RWPE2 (cell line): Measurements from ENCODE around the gene B4GAT1.
"Not testable (repeated sequence)": the region's sequence is repeated elsewhere in the genome, so short reads cannot be mapped to it uniquely, and the experiment has no call there.

Experiments used
- ATAC-seq: fragments of 200-7000 bp; cut with Tn5 transposase; 3 replicates; pipeline ENCODE4 v1.9.1; 2021; ENCODE audit warnings: low read depth
- DNase-seq: peaks from one replicate; pipeline ENCODE4 v3.0.0-alpha.2; 2020; ENCODE audit warnings: low spot score
- H3K27ac ChIP-seq: fragments of 450-650 bp; 2 replicates; pipeline ENCODE4 v1.5.1; 2017; ENCODE audit warnings: mild to moderate bottlenecking; ENCODE audit not compliant: poor library complexity, severe bottlenecking
- H3K27me3 ChIP-seq: fragments of 250-450 bp; sonication (Bioruptor Pico); 2 replicates; pipeline ENCODE4 v1.5.1; 2021; ENCODE audit warnings: mild to moderate bottlenecking, moderate library complexity; ENCODE audit not compliant: insufficient read depth, poor library complexity, severe bottlenecking
- H3K36me3 ChIP-seq: fragments of 250-450 bp; sonication (Bioruptor Pico); 2 replicates; pipeline ENCODE4 v1.5.1; 2020; ENCODE audit warnings: low read depth, mild to moderate bottlenecking, moderate library complexity
- H3K4me1 ChIP-seq: fragments of 250-450 bp; sonication (Bioruptor Pico); 2 replicates; pipeline ENCODE4 v1.5.1; 2021; ENCODE audit warnings: mild to moderate bottlenecking, moderate library complexity; ENCODE audit not compliant: insufficient read depth, poor library complexity, severe bottlenecking
- H3K4me3 ChIP-seq: fragments of 250-450 bp; sonication (Bioruptor Pico); 2 replicates; pipeline ENCODE4 v1.5.1; 2021; ENCODE audit warnings: mild to moderate bottlenecking, moderate library complexity; ENCODE audit not compliant: severe bottlenecking
- H3K9me3 ChIP-seq: fragments of 250-450 bp; sonication (Bioruptor Pico); 2 replicates; pipeline ENCODE4 v1.5.1; 2021; ENCODE audit warnings: mild to moderate bottlenecking, moderate library complexity; ENCODE audit not compliant: severe bottlenecking
- TF ChIP-seq, protein P1 (sequence below): fragments of 450-650 bp; IDR thresholded peaks from one replicate; pipeline ENCODE4 v1.5.1; 2017; ENCODE audit warnings: mild to moderate bottlenecking, moderate library complexity; ENCODE audit not compliant: poor library complexity, severe bottlenecking

The B4GAT1 gene

DNA sequence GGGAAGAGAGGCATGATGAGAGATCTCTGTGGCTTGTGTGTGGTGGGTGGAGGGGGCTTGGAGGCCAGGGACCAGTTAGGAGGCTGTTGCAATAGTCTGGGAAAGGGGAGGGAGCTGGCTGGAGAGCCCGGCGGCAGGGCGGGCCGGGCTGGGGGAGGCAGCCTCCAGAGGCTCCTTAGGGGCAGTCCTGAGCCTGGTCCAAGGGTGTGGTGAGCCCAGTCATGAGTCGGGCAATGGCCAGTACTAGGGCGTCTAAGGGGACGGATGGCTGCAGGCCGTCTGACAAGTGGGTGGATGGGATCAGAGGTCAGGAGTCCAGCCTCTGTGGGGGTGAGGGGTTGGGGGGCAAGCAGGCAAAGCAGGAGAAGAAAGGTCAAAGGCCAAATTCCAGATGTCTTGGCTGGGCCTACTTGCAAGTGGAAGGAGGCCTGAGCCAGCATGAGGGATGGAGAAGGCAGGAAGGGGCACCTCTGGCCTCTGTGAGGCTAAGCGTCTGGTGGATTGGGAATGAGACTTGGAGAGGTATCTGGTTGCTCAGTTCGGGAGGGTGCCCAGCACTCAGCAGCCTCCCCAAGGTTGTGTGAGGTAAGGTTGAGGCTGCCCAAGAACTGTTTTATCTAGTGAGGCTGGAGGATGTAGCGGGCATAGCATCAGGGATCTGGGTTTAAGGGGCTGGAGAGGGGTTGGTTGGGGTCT is 24.5 kb downstream of the B4GAT1 start:
- no peak overlapping the region for H3K4me3 ChIP-seq
- H3K27ac ChIP-seq, result no peak overlapping the region
- H3K27me3 ChIP-seq, result no peaks in the 10 kb centered on the region
- ATAC-seq (no peak), DNase-seq (no peak)
- TF ChIP-seq, protein P1, sequence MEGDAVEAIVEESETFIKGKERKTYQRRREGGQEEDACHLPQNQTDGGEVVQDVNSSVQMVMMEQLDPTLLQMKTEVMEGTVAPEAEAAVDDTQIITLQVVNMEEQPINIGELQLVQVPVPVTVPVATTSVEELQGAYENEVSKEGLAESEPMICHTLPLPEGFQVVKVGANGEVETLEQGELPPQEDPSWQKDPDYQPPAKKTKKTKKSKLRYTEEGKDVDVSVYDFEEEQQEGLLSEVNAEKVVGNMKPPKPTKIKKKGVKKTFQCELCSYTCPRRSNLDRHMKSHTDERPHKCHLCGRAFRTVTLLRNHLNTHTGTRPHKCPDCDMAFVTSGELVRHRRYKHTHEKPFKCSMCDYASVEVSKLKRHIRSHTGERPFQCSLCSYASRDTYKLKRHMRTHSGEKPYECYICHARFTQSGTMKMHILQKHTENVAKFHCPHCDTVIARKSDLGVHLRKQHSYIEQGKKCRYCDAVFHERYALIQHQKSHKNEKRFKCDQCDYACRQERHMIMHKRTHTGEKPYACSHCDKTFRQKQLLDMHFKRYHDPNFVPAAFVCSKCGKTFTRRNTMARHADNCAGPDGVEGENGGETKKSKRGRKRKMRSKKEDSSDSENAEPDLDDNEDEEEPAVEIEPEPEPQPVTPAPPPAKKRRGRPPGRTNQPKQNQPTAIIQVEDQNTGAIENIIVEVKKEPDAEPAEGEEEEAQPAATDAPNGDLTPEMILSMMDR, result no peak
- no peaks in the 10 kb centered on the region for H3K36me3 ChIP-seq
- peaks cover 3% of the 10 kb centered on the region for H3K9me3 ChIP-seq
- H3K4me1 ChIP-seq, result peaks cover 27% of the 10 kb centered on the region

DNA sequence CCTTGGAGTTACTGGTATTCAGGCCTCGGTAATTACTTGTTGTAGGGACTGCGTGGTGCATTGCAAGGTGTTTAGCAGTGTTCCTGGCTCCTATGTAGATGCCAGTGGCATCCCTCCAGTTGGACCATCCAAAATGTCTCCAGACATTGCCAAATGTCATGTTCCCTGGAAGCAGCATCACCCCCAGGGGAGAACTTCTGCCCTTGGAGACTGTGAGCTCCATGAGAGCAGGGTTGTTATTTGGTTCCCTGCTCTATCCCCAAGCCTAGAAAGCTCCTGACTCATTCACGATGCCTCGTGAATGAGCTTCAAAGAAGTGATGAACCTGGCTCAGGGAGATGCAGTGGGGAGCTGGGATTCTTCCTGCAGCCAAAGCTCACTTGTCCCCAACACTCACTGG is 25.8 kb downstream of the B4GAT1 start:
- H3K4me3 ChIP-seq, result no peak overlapping the region
- H3K36me3 ChIP-seq, result no peaks in the 10 kb centered on the region
- peaks cover 3% of the 10 kb centered on the region for H3K9me3 ChIP-seq
- TF ChIP-seq, protein P1, result no peak
- DNase-seq, result no peak
- ATAC-seq, result no peak
- no peaks in the 10 kb centered on the region for H3K27me3 ChIP-seq
- no peak overlapping the region for H3K27ac ChIP-seq
- H3K4me1 ChIP-seq, result peaks cover 14% of the 10 kb centered on the region

DNA sequence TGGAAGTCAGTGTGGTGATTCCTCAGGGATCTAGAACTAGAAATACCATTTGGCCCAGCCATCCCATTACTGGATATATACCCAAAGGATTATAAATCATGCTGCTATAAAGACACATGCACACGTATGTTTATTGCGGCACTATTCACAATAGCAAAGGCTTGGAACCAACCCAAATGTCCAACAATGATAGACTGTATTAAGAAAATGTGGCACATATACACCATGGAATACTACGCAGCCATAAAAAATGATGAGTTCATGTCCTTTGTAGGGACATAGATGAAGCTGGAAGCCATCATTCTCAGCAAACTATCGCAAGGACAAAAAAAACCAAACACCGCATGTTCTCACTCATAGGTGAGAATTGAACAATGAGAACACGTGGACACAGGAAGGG is 26.7 kb downstream of the B4GAT1 start:
- ATAC-seq, DNase-seq, H3K27ac ChIP-seq, H3K9me3 ChIP-seq, H3K4me3 ChIP-seq, H3K27me3 ChIP-seq, H3K4me1 ChIP-seq, H3K36me3 ChIP-seq: not testable (repeated sequence)

DNA sequence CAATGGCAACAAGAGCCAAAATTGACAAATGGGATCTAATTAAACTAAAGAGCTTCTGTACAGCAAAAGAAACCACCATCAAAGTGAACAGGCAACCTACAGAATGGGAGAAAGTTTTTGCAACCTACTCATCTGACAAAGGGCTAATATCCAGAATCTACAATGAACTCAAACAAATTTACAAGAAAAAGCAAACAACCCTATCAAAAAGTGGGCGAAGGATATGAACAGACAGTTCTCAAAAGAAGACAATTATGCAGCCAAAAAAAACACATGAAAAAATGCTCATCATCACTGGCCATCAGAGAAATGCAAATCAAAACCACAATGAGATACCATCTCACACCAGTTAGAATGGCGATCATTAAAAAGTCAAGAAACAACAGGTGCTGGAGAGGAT is 27.1 kb downstream of the B4GAT1 start:
- not testable (repeated sequence) for H3K9me3 ChIP-seq, ATAC-seq, H3K4me3 ChIP-seq, H3K27ac ChIP-seq, H3K4me1 ChIP-seq, DNase-seq, H3K27me3 ChIP-seq, H3K36me3 ChIP-seq

DNA sequence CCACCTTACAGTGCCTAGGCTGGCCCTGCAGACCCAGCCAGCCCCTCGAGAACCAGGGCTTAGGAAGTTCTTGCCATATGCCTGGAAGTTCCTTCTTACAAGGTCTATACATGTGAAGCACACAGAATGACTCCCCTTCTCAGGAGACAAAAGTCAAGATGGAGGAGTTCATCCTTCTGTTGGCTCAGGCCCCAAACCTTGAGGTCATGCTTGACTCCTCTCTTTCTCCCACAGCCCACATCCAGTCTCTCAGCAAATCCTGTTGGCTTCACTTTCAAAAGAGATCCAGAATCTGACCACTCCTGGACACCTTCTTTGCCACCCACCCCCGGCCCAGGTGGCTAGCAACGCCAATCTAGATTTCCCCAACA is 28.8 kb downstream of the B4GAT1 start:
- DNase-seq (no peak), ATAC-seq (no peak)
- TF ChIP-seq, protein P1, result no peak
- Histone ChIP-seq H3K9me3 (peaks cover 3% of the 10 kb centered on the region), H3K27me3 (no peaks in the 10 kb centered on the region), H3K36me3 (no peaks in the 10 kb centered on the region), H3K27ac (peak overlapping the region; percentile 2), H3K4me3 (no peak overlapping the region), H3K4me1 (peaks cover 6% of the 10 kb centered on the region)
